Fibroblast of lung (primary cell): ENCODE data around the gene RDH11. TPM values are rescaled to one million over a fixed set of nuclear protein-coding genes. Genes with fewer than 3 reads are reported as not detected.

ENCODE experiments used
- DNase-seq, 2 donors: peaks; one replicate each; pipeline versions ENCODE4 v3.0.0 to v3.0.0-alpha.2; 2010; ENCODE audit warnings: low read depth in 2 of 2
- H2AFZ ChIP-seq: 2 replicates; pipeline ENCODE4 v1.5.1; 2012; ENCODE audit warnings: low read length, control low read depth, inconsistent platforms
- H3K27ac ChIP-seq: 2 replicates; pipeline ENCODE4 v1.5.1; 2011; ENCODE audit warnings: low read length, control low read depth; ENCODE audit not compliant: insufficient read depth
- H3K27me3 ChIP-seq: 2 replicates; pipeline ENCODE4 v1.5.1; 2011; ENCODE audit warnings: mild to moderate bottlenecking, low read length; ENCODE audit not compliant: control insufficient read depth, insufficient read depth
- H3K36me3 ChIP-seq: 2 replicates; pipeline ENCODE4 v1.5.1; 2011; ENCODE audit warnings: low read length; ENCODE audit not compliant: control insufficient read depth, insufficient read depth
- H3K4me1 ChIP-seq: 2 replicates; pipeline ENCODE4 v1.5.1; 2011; ENCODE audit warnings: low read length; ENCODE audit not compliant: control insufficient read depth, insufficient read depth; ENCODE audit errors: extremely low read depth
- H3K4me2 ChIP-seq: 2 replicates; pipeline ENCODE4 v1.5.1; 2011; ENCODE audit warnings: low read length, control low read depth; ENCODE audit not compliant: insufficient read depth; ENCODE audit errors: extremely low read depth
- H3K4me3 ChIP-seq, 4 experiments: fragments of 200-600 bp in 1 of 4; sonication (generic) in 1 of 4; replicated peaks in 1 of 4; 2 replicates each; pipeline ENCODE4 v1.5.1; 2011 to 2016; ENCODE audit warnings: low read length in 4 of 4, low read depth in 3 of 4, mild to moderate bottlenecking in 3 of 4, control low read depth in 2 of 4, inconsistent platforms in 1 of 4, mixed read lengths in 1 of 4; ENCODE audit not compliant: insufficient read depth in 1 of 4; ENCODE audit errors: control extremely low read depth in 1 of 4
- H3K79me2 ChIP-seq: 2 replicates; pipeline ENCODE4 v1.5.1; 2012; ENCODE audit warnings: mild to moderate bottlenecking, low read length, inconsistent platforms; ENCODE audit not compliant: control insufficient read depth, insufficient read depth
- H3K9ac ChIP-seq: 2 replicates; pipeline ENCODE4 v1.5.1; 2011; ENCODE audit warnings: mild to moderate bottlenecking, low read length, control low read depth; ENCODE audit not compliant: insufficient read depth
- H3K9me3 ChIP-seq: 2 replicates; pipeline ENCODE4 v1.5.1; 2012; ENCODE audit warnings: low read depth, low read length; ENCODE audit not compliant: control insufficient read depth, insufficient read depth
- H4K20me1 ChIP-seq: 2 replicates; pipeline ENCODE4 v1.5.1; 2011; ENCODE audit warnings: low read length; ENCODE audit not compliant: control insufficient read depth, insufficient read depth; ENCODE audit errors: extremely low read depth
- CTCF ChIP-seq, 2 donors: IDR thresholded peaks in 1 of 2; conservative IDR thresholded peaks in 1 of 2; 1 replicate in 1 of 2; 2 replicates in 1 of 2; pipeline ENCODE4 v1.5.1; 2011 to 2012; ENCODE audit warnings: low read length in 2 of 2, control low read depth in 1 of 2, inconsistent platforms in 1 of 2, low read depth in 1 of 2, mild to moderate bottlenecking in 1 of 2
- EZH2 ChIP-seq: IDR thresholded peaks from 2 replicates; pipeline ENCODE4 v1.5.1; 2012; ENCODE audit warnings: low read length, control low read depth, mild to moderate bottlenecking; ENCODE audit errors: missing control alignments
- polyA plus RNA-seq, 2 donors: library from polyadenylated mRNA; depleted of rRNA in 1 of 2; stranded (reverse) in 1 of 2; unstranded in 1 of 2; fragments of >200 nt; gene quantifications; 2 replicates each; pipeline ENCODE4 v1.2.1, GENCODE V29; 2011 to 2012; ENCODE audit warnings: missing spikeins in 1 of 2
- total RNA-seq: library from RNA; depleted of rRNA; stranded (reverse); fragments of >200 nt; gene quantifications from 2 replicates; pipeline ENCODE4 v1.2.1, GENCODE V29; 2014

The RDH11 gene
- total and polyA plus RNA-seq, 2 donors (not counting 1 experiment from before 2014, with no cell fraction given): 151 to 174 TPM

- Histone ChIP-seq H3K4me2 (no peak overlapping the region), H3K27ac (no peak overlapping the region), H3K9ac (no peak overlapping the region), H3K27me3 (peaks cover 32% of the 10 kb centered on the region), H3K4me1 (no peaks in the 10 kb centered on the region), H3K9me3 (no peaks in the 10 kb centered on the region), H3K79me2 (no peaks in the 10 kb centered on the region), H4K20me1 (no peaks in the 10 kb centered on the region), H2AFZ (no peak overlapping the region), H3K36me3 (no peaks in the 10 kb centered on the region), H3K4me3 (no peak overlapping the region)
- no peak for DNase-seq
- TF ChIP-seq CTCF (conservative IDR thresholded peaks at IDR 0.05 in 1 of 2, IDR thresholded peaks at IDR 0.05 in 1 of 2; ENCODE audit: low read depth in 1 of 2, low read length in 2 of 2): no peak
- no peak for TF ChIP-seq EZH2
These were observed 31.8 kb upstream of the RDH11 start for GRCh38 chr14:67727361-67727760.

- no peaks in the 10 kb centered on the region for H3K4me1 ChIP-seq
- no peaks in the 10 kb centered on the region for H3K9me3 ChIP-seq
- TF ChIP-seq EZH2 (no peak), CTCF (conservative IDR thresholded peaks at IDR 0.05 in 1 of 2, IDR thresholded peaks at IDR 0.05 in 1 of 2; ENCODE audit: low read depth in 1 of 2, low read length in 2 of 2) (no peak)
- H4K20me1 ChIP-seq: no peaks in the 10 kb centered on the region
- H3K4me3 ChIP-seq: no peak overlapping the region
- peaks cover 39% of the 10 kb centered on the region for H3K27me3 ChIP-seq
- no peak overlapping the region for H3K4me2 ChIP-seq
- no peaks in the 10 kb centered on the region for H3K36me3 ChIP-seq
- no peak for DNase-seq
- H3K9ac ChIP-seq: no peak overlapping the region
- no peak overlapping the region for H2AFZ ChIP-seq
- no peak overlapping the region for H3K27ac ChIP-seq
- H3K79me2 ChIP-seq: no peaks in the 10 kb centered on the region
These were observed 29.6 kb upstream of the RDH11 start for GRCh38 chr14:67725171-67725570.

- H2AFZ ChIP-seq: no peak overlapping the region
- no peaks in the 10 kb centered on the region for H3K9me3 ChIP-seq
- no peak overlapping the region for H3K4me3 ChIP-seq
- H3K9ac ChIP-seq: no peak overlapping the region
- no peak overlapping the region for H3K27ac ChIP-seq
- no peak overlapping the region for H3K4me2 ChIP-seq
- no peaks in the 10 kb centered on the region for H4K20me1 ChIP-seq
- H3K27me3 ChIP-seq: peaks cover 24% of the 10 kb centered on the region
- no peak for TF ChIP-seq CTCF (conservative IDR thresholded peaks at IDR 0.05 in 1 of 2, IDR thresholded peaks at IDR 0.05 in 1 of 2; ENCODE audit: low read depth in 1 of 2, low read length in 2 of 2)
- TF ChIP-seq EZH2: no peak
- no peaks in the 10 kb centered on the region for H3K4me1 ChIP-seq
- H3K79me2 ChIP-seq: no peaks in the 10 kb centered on the region
- H3K36me3 ChIP-seq: no peaks in the 10 kb centered on the region
- peak; percentile 48 to 50 for DNase-seq
These were observed 26.7 kb upstream of the RDH11 start for GRCh38 chr14:67722293-67722692.
